Heart left ventricle (tissue), 13 donors: ENCODE results near the gene SMTNL1.

Experiments
- CTCF ChIP-seq, 12 donors: fragments of 200-600 bp; sonication (generic) in 4 of 12; IDR thresholded peaks; one replicate each; pipeline versions ENCODE4 v1.5.0 to v1.8.0; 2018 to 2022; ENCODE audit warnings: antibody characterized with exemption in 12 of 12, mild to moderate bottlenecking in 5 of 12
- POLR2A ChIP-seq, 2 donors: fragments of 450-650 bp; IDR thresholded peaks; one replicate each; pipeline ENCODE4 v1.6.1; 2017; ENCODE audit warnings: antibody characterized with exemption in 2 of 2, mild to moderate bottlenecking in 2 of 2, moderate library complexity in 2 of 2
- donor health status: ischemic (EF 13 %, LVEDD 7.1; RV severe dilation, severe dysfunction).
- donor health status: DM: no; HTN: yes; CAD: no.
- donor health status: DM: no; HTN: no; CAD: no.
- donor health status: ischemic (EF 25% LVEDD 6.9; RV normal size, moderate dysfunction).
- donor health status: ischemic (EF 25% LVEDD 5.7; RV mildly dilated, moderate dysfunction).
- donor health status: ischemic (EF 35%, LVEDD 5.7; RV mildly dilated, moderate dysfunction).
- donor health status: nonischemic (EF 11% LVEDD 7.7; RV severe dilation, severe dysfunction).
- donor health status: DM: yes; HTN: yes; CAD: no.
- donor health status: PGD.
- donor health status: ischemic (EF 29% LVEDD 5.4; RV normal size, mild dysfunction).
- donor health status: nonischemic (EF 23%, LVEDD 6.1; RV moderate dilation, normal function).

- TF ChIP-seq CTCF (IDR thresholded peaks at IDR 0.05) (no peak), POLR2A (IDR thresholded peaks at IDR 0.05) (no peak)
Measured at GRCh38 chr11:57549983-57550382, 12.6 kb downstream of the SMTNL1 start.
